H1 (cell line): ENCODE data around the gene MOCS1. TPM values are rescaled to one million over a fixed set of nuclear protein-coding genes. Genes with fewer than 3 reads are reported as not detected.

Experiments
- CTCF ChIA-PET: fragments of 300-600 bp; sonication (Branson Sonifier 250); formaldehyde crosslinking; loops from one replicate; lab custom pipeline; 2021; ENCODE audit not compliant: partially characterized antibody; lab: Charles Lee
- POLR2A ChIA-PET: fragments of 300-600 bp; sonication (Branson Sonifier 250); formaldehyde crosslinking; loops from one replicate; lab custom pipeline; 2021; ENCODE audit warnings: inconsistent platforms; ENCODE audit not compliant: partially characterized antibody; lab: Charles Lee
- DNase-seq, 2 experiments: peaks; one replicate each; pipeline versions ENCODE4 v3.0.0 to v3.0.0-alpha.2; 2010 to 2022; ENCODE audit warnings: low spot score in 2 of 2, low read depth in 1 of 2, mixed read lengths in 1 of 2
- FAIRE-seq: peaks from 2 replicates; lab custom pipeline; 2011; peaks lifted over from hg19 to GRCh38; lab: Jason Lieb, UNC
- H2AFZ ChIP-seq: 2 replicates; pipeline ENCODE4 v1.8.1; 2012; ENCODE audit warnings: low read length, inconsistent platforms
- H2AK5ac ChIP-seq: 2 replicates; pipeline ENCODE4 v1.6.1; 2013; ENCODE audit warnings: low read depth, low read length
- H2BK120ac ChIP-seq: replicated peaks from 2 replicates; pipeline ENCODE3; 2013; ENCODE audit warnings: low read depth, low read length, inconsistent platforms
- H2BK12ac ChIP-seq: 2 replicates; pipeline ENCODE4 v1.6.1; 2013; ENCODE audit warnings: low read depth, low read length
- H2BK15ac ChIP-seq: 2 replicates; pipeline ENCODE4 v1.6.1; 2013; ENCODE audit warnings: low read length
- H2BK20ac ChIP-seq: 2 replicates; pipeline ENCODE4 v1.6.1; 2013; ENCODE audit warnings: low read length
- H2BK5ac ChIP-seq: 2 replicates; pipeline ENCODE4 v1.6.1; 2013; ENCODE audit warnings: low read depth, low read length
- H3K14ac ChIP-seq: 2 replicates; pipeline ENCODE4 v1.6.1; 2013; ENCODE audit warnings: inconsistent platforms; ENCODE audit not compliant: insufficient read length
- H3K18ac ChIP-seq: 2 replicates; pipeline ENCODE4 v1.6.1; 2013; ENCODE audit warnings: low read length; ENCODE audit errors: extremely low read depth
- H3K23ac ChIP-seq: 2 replicates; pipeline ENCODE4 v1.6.1; 2013; ENCODE audit warnings: inconsistent platforms; ENCODE audit not compliant: insufficient read length
- H3K23me2 ChIP-seq: 2 replicates; pipeline ENCODE4 v1.6.1; 2013; ENCODE audit warnings: low read depth, low read length
- H3K27ac ChIP-seq: 2 replicates; pipeline ENCODE4 v1.6.1; 2011; ENCODE audit warnings: low read depth, low read length, inconsistent platforms
- H3K27me3 ChIP-seq, 4 experiments: replicated peaks in 1 of 4; 1 replicate in 1 of 4; 2 replicates in 3 of 4; pipeline versions ENCODE4 v1.6.1 to v1.8.1; 2011 to 2013; ENCODE audit warnings: low read length in 3 of 4, mild to moderate bottlenecking in 3 of 4, inconsistent platforms in 2 of 4, mixed read lengths in 2 of 4, moderate library complexity in 1 of 4; ENCODE audit not compliant: control insufficient read depth in 3 of 4, insufficient read depth in 3 of 4; ENCODE audit errors: extremely low read depth in 1 of 4
- H3K36me3 ChIP-seq, 4 experiments: 2 replicates each; pipeline versions ENCODE4 v1.6.1 to v1.8.1; 2011 to 2013; ENCODE audit warnings: mild to moderate bottlenecking in 4 of 4, low read length in 3 of 4, moderate library complexity in 2 of 4, control low read depth in 1 of 4, inconsistent platforms in 1 of 4; ENCODE audit not compliant: insufficient read depth in 4 of 4, control insufficient read depth in 2 of 4
- H3K4ac ChIP-seq: replicated peaks from 2 replicates; pipeline ENCODE3; 2013; ENCODE audit warnings: low read length, low read depth, mixed read lengths, inconsistent platforms; ENCODE audit not compliant: insufficient read length
- H3K4me1 ChIP-seq, 4 experiments: replicated peaks in 1 of 4; 1 replicate in 1 of 4; 2 replicates in 3 of 4; pipeline versions ENCODE4 v1.6.1 to v1.8.1; 2011 to 2013; ENCODE audit warnings: low read length in 3 of 4, inconsistent platforms in 2 of 4, mixed read lengths in 1 of 4; ENCODE audit not compliant: insufficient read depth in 4 of 4, control insufficient read depth in 3 of 4
- H3K4me2 ChIP-seq, 2 experiments: 2 replicates each; pipeline versions ENCODE4 v1.6.1 to v1.8.1; 2011 to 2013; ENCODE audit warnings: low read depth in 2 of 2, low read length in 2 of 2, control low read depth in 1 of 2, inconsistent platforms in 1 of 2, mild to moderate bottlenecking in 1 of 2; ENCODE audit not compliant: insufficient read depth in 1 of 2
- H3K4me3 ChIP-seq, 4 experiments: fragments of 200-600, 300-600 bp in 1 of 4; sonication (generic), shearing (Covaris generic), sonication (Bioruptor Twin) in 1 of 4; 2 replicates each; pipeline versions ENCODE4 v1.5.1 to v1.8.1; 2011 to 2016; ENCODE audit warnings: low read length in 4 of 4, low read depth in 3 of 4, control low read depth in 2 of 4, inconsistent platforms in 2 of 4, mild to moderate bottlenecking in 2 of 4, mixed read lengths in 1 of 4, moderate library complexity in 1 of 4; ENCODE audit not compliant: insufficient read depth in 2 of 4; ENCODE audit errors: extremely low read depth in 1 of 4
- H3K56ac ChIP-seq: replicated peaks from 2 replicates; pipeline ENCODE3; 2013; ENCODE audit warnings: low read depth, mild to moderate bottlenecking, mixed read lengths, low read length, inconsistent platforms; ENCODE audit not compliant: insufficient read length
- H3K79me1 ChIP-seq: 2 replicates; pipeline ENCODE4 v1.6.1; 2013; ENCODE audit warnings: low read depth, low read length, control low read depth
- H3K79me2 ChIP-seq, 2 experiments: 2 replicates each; pipeline versions ENCODE4 v1.6.1 to v1.8.1; 2012 to 2013; ENCODE audit warnings: low read length in 2 of 2, mild to moderate bottlenecking in 2 of 2, inconsistent platforms in 1 of 2; ENCODE audit not compliant: insufficient read depth in 2 of 2, control insufficient read depth in 1 of 2
- H3K9ac ChIP-seq, 4 experiments: replicated peaks in 1 of 4; 1 replicate in 1 of 4; 2 replicates in 3 of 4; pipeline versions ENCODE4 v1.6.1 to v1.8.1; 2011 to 2013; ENCODE audit warnings: low read depth in 3 of 4, low read length in 3 of 4, control low read depth in 2 of 4, mild to moderate bottlenecking in 2 of 4, moderate library complexity in 2 of 4, inconsistent platforms in 1 of 4; ENCODE audit errors: extremely low read depth in 1 of 4
- H3K9me3 ChIP-seq, 2 experiments: 2 replicates each; pipeline versions ENCODE4 v1.6.1 to v1.8.1; 2012 to 2013; ENCODE audit warnings: mild to moderate bottlenecking in 2 of 2, moderate library complexity in 2 of 2, control low read depth in 1 of 2, inconsistent platforms in 1 of 2, low read depth in 1 of 2, low read length in 1 of 2, mixed read lengths in 1 of 2; ENCODE audit not compliant: insufficient read depth in 2 of 2
- H4K20me1 ChIP-seq, 2 experiments: replicated peaks in 1 of 2; 2 replicates each; pipeline versions ENCODE3 to v1.8.1; 2011 to 2013; ENCODE audit warnings: inconsistent platforms in 2 of 2, low read length in 2 of 2, mild to moderate bottlenecking in 1 of 2; ENCODE audit not compliant: insufficient read depth in 2 of 2, control insufficient read depth in 1 of 2
- H4K5ac ChIP-seq: 2 replicates; pipeline ENCODE4 v1.6.1; 2013; ENCODE audit warnings: low read length, low read depth, mixed read lengths, inconsistent platforms; ENCODE audit not compliant: insufficient read length
- H4K8ac ChIP-seq: 2 replicates; pipeline ENCODE4 v1.8.0; 2013; ENCODE audit warnings: mild to moderate bottlenecking, moderate library complexity, low read length, inconsistent platforms; ENCODE audit not compliant: insufficient read depth; ENCODE audit errors: extremely low read depth
- H4K91ac ChIP-seq: replicated peaks from 2 replicates; pipeline ENCODE3; 2013; ENCODE audit warnings: low read length, mixed read lengths, inconsistent platforms; ENCODE audit not compliant: insufficient read length
- CBX5 ChIP-seq: fragments of 300-800, 300-1000 bp; sonication (generic); IDR thresholded peaks from 2 replicates; pipeline ENCODE4 v1.7.1; 2016; ENCODE audit warnings: antibody characterized with exemption, low read length, low read depth
- CTBP2 ChIP-seq: IDR thresholded peaks from 2 replicates; pipeline ENCODE4 v1.7.0; 2011; ENCODE audit warnings: borderline replicate concordance, mild to moderate bottlenecking, moderate library complexity, mixed read lengths, low read length; ENCODE audit not compliant: insufficient read depth, insufficient read length
- EP300 ChIP-seq, 2 experiments: IDR thresholded peaks; 1 replicate in 1 of 2; 2 replicates in 1 of 2; pipeline ENCODE4 v1.6.1; 2011 to 2012; ENCODE audit warnings: low read depth in 2 of 2, low read length in 2 of 2, mild to moderate bottlenecking in 2 of 2, borderline replicate concordance in 1 of 2, inconsistent platforms in 1 of 2, moderate library complexity in 1 of 2
- GABPA ChIP-seq: IDR thresholded peaks from 2 replicates; pipeline ENCODE4 v1.6.1; 2011; ENCODE audit warnings: mild to moderate bottlenecking, low read length, moderate library complexity, borderline replicate concordance; ENCODE audit not compliant: insufficient read depth
- RBBP5 ChIP-seq: IDR thresholded peaks from 2 replicates; pipeline ENCODE4 v1.7.1; 2012; ENCODE audit warnings: low read depth, mild to moderate bottlenecking, inconsistent platforms, low read length, moderate library complexity, borderline replicate concordance
- RNF2 ChIP-seq: fragments of 200-900, 300-1000 bp; sonication (generic); IDR thresholded peaks from 2 replicates; pipeline ENCODE4 v1.7.1; 2016; ENCODE audit warnings: borderline replicate concordance, low read depth, mild to moderate bottlenecking, antibody characterized with exemption, low read length; ENCODE audit not compliant: poor library complexity, severe bottlenecking; ENCODE audit errors: missing control alignments
- SAP30 ChIP-seq: fragments of 300-600 bp; sonication (generic); IDR thresholded peaks from 2 replicates; pipeline ENCODE4 v1.7.1; 2012; ENCODE audit warnings: low read length, moderate library complexity, mild to moderate bottlenecking, inconsistent platforms; ENCODE audit not compliant: insufficient read depth, insufficient replicate concordance
- SIN3A ChIP-seq, 2 experiments: IDR thresholded peaks in 1 of 2; conservative IDR thresholded peaks in 1 of 2; 2 replicates each; pipeline ENCODE4 v1.6.1; 2011 to 2012; ENCODE audit warnings: low read length in 2 of 2, improper control_type of control experiment in 1 of 2, low read depth in 1 of 2, mild to moderate bottlenecking in 1 of 2
- SUZ12 ChIP-seq: fragments of 200-600 bp; sonication (generic); IDR thresholded peaks from 2 replicates; pipeline ENCODE4 v1.6.1; 2012; ENCODE audit warnings: mild to moderate bottlenecking, inconsistent platforms, low read length, moderate library complexity, mixed read lengths
- TBP ChIP-seq: IDR thresholded peaks from 2 replicates; pipeline ENCODE4 v1.6.1; 2011; ENCODE audit warnings: low read depth, low read length, improper control_type of control experiment
- ZNF274 ChIP-seq: IDR thresholded peaks from 2 replicates; pipeline ENCODE4 v1.7.0; 2012; ENCODE audit warnings: low read length, borderline replicate concordance; ENCODE audit errors: extremely low read depth
- polyA plus RNA-seq, 7 experiments: library from polyadenylated mRNA; depleted of rRNA in 3 of 7; stranded (reverse) in 5 of 7; unstranded in 2 of 7; fragments of >200 nt in 5 of 7; fragments of 200-250 nt in 2 of 7; gene quantifications; 1 replicate in 5 of 7; 2 replicates in 1 of 7; 4 replicates in 1 of 7; pipeline versions ENCODE4 v1.2.1 to v1.2.3, GENCODE V29; 2011 to 2013; ENCODE audit warnings: missing spikeins in 2 of 7, mixed read lengths in 2 of 7
- total RNA-seq: library from RNA; stranded (reverse); fragmentation: NEBNext Ultra II Directional; extraction: Animal tissue kit (Norgen Biotek cat#: 25700); gene quantifications from 2 replicates; pipeline ENCODE4 v1.2.1, GENCODE V29; 2021
- TF ChIP-seq, protein P1 (sequence below): IDR thresholded peaks from 2 replicates; pipeline ENCODE4 v1.6.1; 2012; ENCODE audit warnings: low read length, inconsistent platforms

Gene MOCS1
- total and polyA plus RNA-seq, 2 of the 8 experiments (the other 6 are each of a cell fraction or from before 2014, with no cell fraction given) = 13.4 to 19.7 TPM

DNA sequence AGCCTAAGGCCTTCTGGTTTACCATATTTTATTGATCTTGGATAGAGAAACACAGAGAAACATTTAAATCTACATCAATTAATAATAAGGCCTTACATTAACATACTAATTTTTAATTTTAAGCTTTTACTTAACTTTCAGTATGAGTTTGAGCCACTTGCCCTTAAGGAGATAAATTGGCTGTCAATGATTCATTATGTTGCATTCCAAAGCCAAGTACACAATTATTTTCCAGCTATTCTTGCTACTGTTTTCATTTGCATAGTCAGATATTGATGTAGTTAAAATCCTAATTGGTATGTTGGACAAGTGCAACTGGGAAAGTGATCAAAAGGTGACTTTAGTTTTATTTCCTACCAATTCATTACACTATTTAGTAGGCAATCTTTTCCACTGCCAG is 58.2 kb downstream of the MOCS1 start:
- ChIA-PET POLR2A (no interaction called here), CTCF (interaction anchor here (9.1 to 15.7 kb wide), 2 partner anchors 9 to 17 kb away, joined by 118 to 135 read pairs; no protein-coding TSS in a partner anchor)
- Histone ChIP-seq H3K4me2 (no peak overlapping the region), H4K20me1 (no peaks in the 10 kb centered on the region), H2BK20ac (no peak overlapping the region), H3K56ac (no peak overlapping the region), H3K27me3 (no peaks in the 10 kb centered on the region), H2AK5ac (no peak overlapping the region), H3K36me3 (no peaks in the 10 kb centered on the region), H2BK12ac (no peak overlapping the region), H3K23ac (no peak overlapping the region), H3K18ac (no peak overlapping the region), H2BK120ac (no peak overlapping the region), H4K91ac (no peak overlapping the region), H3K14ac (no peak overlapping the region), H3K4me3 (no peak overlapping the region), H2AFZ (no peak overlapping the region), H3K27ac (no peak overlapping the region), H3K79me2 (no peaks in the 10 kb centered on the region), H2BK15ac (no peak overlapping the region), H4K5ac (no peak overlapping the region), H3K79me1 (no peaks in the 10 kb centered on the region), H3K23me2 (no peaks in the 10 kb centered on the region), H3K4ac (no peak overlapping the region), H2BK5ac (no peak overlapping the region), H4K8ac (no peak overlapping the region), H3K9me3 (no peaks in the 10 kb centered on the region), H3K4me1 (no peaks in the 10 kb centered on the region), H3K9ac (no peak overlapping the region)
- FAIRE-seq (no peak), DNase-seq (no peak)
- TF ChIP-seq RNF2 (no peak), RBBP5 (no peak), TBP (no peak), CBX5 (no peak), CTBP2 (no peak), GABPA (no peak), SAP30 (no peak), ZNF274 (no peak), EP300 (IDR thresholded peaks at IDR 0.05; ENCODE audit: borderline replicate concordance in 1 of 2, low read depth in 2 of 2, low read length in 2 of 2) (no peak), SUZ12 (no peak), SIN3A (conservative IDR thresholded peaks at IDR 0.05 in 1 of 2, IDR thresholded peaks at IDR 0.05 in 1 of 2; ENCODE audit: low read depth in 1 of 2, low read length in 2 of 2) (no peak)
- TF ChIP-seq, protein P1, sequence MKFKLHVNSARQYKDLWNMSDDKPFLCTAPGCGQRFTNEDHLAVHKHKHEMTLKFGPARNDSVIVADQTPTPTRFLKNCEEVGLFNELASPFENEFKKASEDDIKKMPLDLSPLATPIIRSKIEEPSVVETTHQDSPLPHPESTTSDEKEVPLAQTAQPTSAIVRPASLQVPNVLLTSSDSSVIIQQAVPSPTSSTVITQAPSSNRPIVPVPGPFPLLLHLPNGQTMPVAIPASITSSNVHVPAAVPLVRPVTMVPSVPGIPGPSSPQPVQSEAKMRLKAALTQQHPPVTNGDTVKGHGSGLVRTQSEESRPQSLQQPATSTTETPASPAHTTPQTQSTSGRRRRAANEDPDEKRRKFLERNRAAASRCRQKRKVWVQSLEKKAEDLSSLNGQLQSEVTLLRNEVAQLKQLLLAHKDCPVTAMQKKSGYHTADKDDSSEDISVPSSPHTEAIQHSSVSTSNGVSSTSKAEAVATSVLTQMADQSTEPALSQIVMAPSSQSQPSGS = no peak
